HL-60 (cell line): ENCODE data around the gene NFE2L2.
"Not testable (repeated sequence)": the region's sequence is repeated elsewhere in the genome, so short reads cannot be mapped to it uniquely, and the experiment has no call there.

Experiments
- DNase-seq, 2 experiments: peaks; one replicate each; pipeline ENCODE4 v3.0.0-alpha.2; 2010 to 2020; ENCODE audit warnings: low read depth in 1 of 2, low spot score in 1 of 2
- H3K27ac ChIP-seq: fragments of 250-450 bp; sonication (Bioruptor Pico); replicated peaks from 2 replicates; pipeline ENCODE4 v1.5.1; 2020; ENCODE audit warnings: mild to moderate bottlenecking, moderate library complexity
- H3K27me3 ChIP-seq: fragments of 250-450 bp; sonication (Bioruptor Pico); 2 replicates; pipeline ENCODE4 v1.5.1; 2021; ENCODE audit warnings: mild to moderate bottlenecking, moderate library complexity; ENCODE audit not compliant: insufficient read depth, poor library complexity, severe bottlenecking
- H3K4me3 ChIP-seq: replicated peaks from 2 replicates; pipeline ENCODE4 v1.5.1; 2011; ENCODE audit warnings: mild to moderate bottlenecking, control low read depth, low read length; ENCODE audit not compliant: insufficient read depth
- CTCF ChIP-seq: IDR thresholded peaks from one replicate; pipeline ENCODE4 v1.5.1; 2011; ENCODE audit warnings: low read length, control low read depth, inconsistent platforms; ENCODE audit not compliant: insufficient read depth
- GABPA ChIP-seq: IDR thresholded peaks from 2 replicates; pipeline ENCODE4 v1.6.1; 2012; ENCODE audit warnings: low read depth
- POLR2AphosphoS5 ChIP-seq: IDR thresholded peaks from 2 replicates; pipeline ENCODE4 v1.6.1; 2012; ENCODE audit warnings: low read depth
- REST ChIP-seq: IDR thresholded peaks from 2 replicates; pipeline ENCODE4 v1.6.1; 2012; ENCODE audit warnings: low read depth; ENCODE audit not compliant: insufficient replicate concordance
- SPI1 ChIP-seq: IDR thresholded peaks from 2 replicates; pipeline ENCODE4 v1.6.1; 2012; ENCODE audit warnings: low read depth, mild to moderate bottlenecking, borderline replicate concordance

The NFE2L2 gene

GRCh38 chr2:177192788-177193187, 71.7 kb downstream of the NFE2L2 start:
- Histone ChIP-seq H3K27ac (no peak overlapping the region), H3K27me3 (no peaks in the 10 kb centered on the region), H3K4me3 (no peak overlapping the region)
- DNase-seq: no peak
- TF ChIP-seq POLR2AphosphoS5: no peak
- no peak for TF ChIP-seq REST
- no peak for TF ChIP-seq SPI1

- TF ChIP-seq REST (no peak), SPI1 (no peak), GABPA (no peak), CTCF (no peak), POLR2AphosphoS5 (no peak)
- no peaks in the 10 kb centered on the region for H3K27me3 ChIP-seq
- no peak overlapping the region for H3K4me3 ChIP-seq
- H3K27ac ChIP-seq: no peak overlapping the region
- no peak for DNase-seq
These were observed 73.6 kb downstream of the NFE2L2 start for GRCh38 chr2:177190941-177191340.

GRCh38 chr2:177188482-177189469, 75.8 kb downstream of the NFE2L2 start:
- Histone ChIP-seq H3K27ac (no peak overlapping the region), H3K4me3 (no peak overlapping the region), H3K27me3 (no peaks in the 10 kb centered on the region)
- no peak for TF ChIP-seq GABPA
- TF ChIP-seq REST: no peak
- no peak for DNase-seq

GRCh38 chr2:177187631-177188312, 76.8 kb downstream of the NFE2L2 start:
- no peak for TF ChIP-seq REST
- TF ChIP-seq SPI1: no peak
- no peak for TF ChIP-seq CTCF
- no peak for TF ChIP-seq GABPA
- no peak for TF ChIP-seq POLR2AphosphoS5
- Histone ChIP-seq H3K27me3 (no peaks in the 10 kb centered on the region), H3K4me3 (no peak overlapping the region), H3K27ac (no peak overlapping the region)
- no peak for DNase-seq

GRCh38 chr2:177186038-177186437, 78.5 kb downstream of the NFE2L2 start:
- not testable (repeated sequence) for H3K27ac ChIP-seq, H3K4me3 ChIP-seq, DNase-seq, H3K27me3 ChIP-seq
